Urinary bladder (tissue), 4 donors: ENCODE results near the gene ASXL1. TPM values are rescaled to one million over a fixed set of nuclear protein-coding genes. Genes with fewer than 3 reads are reported as not detected.

Experiments used
- DNase-seq: peaks from one replicate; pipeline ENCODE4 v3.0.0-alpha.2; 2015; ENCODE audit errors: extremely low spot score
- H3K27ac ChIP-seq: one replicate; pipeline ENCODE4 v1.5.1; 2013; ENCODE audit warnings: low read depth, mild to moderate bottlenecking, moderate library complexity
- H3K36me3 ChIP-seq: one replicate; pipeline ENCODE4 v1.6.1; 2013; ENCODE audit warnings: mild to moderate bottlenecking, moderate library complexity; ENCODE audit not compliant: insufficient read depth
- H3K4me1 ChIP-seq: one replicate; pipeline ENCODE4 v1.6.1; 2013; ENCODE audit warnings: mild to moderate bottlenecking, moderate library complexity; ENCODE audit not compliant: insufficient read depth
- H3K4me3 ChIP-seq: one replicate; pipeline ENCODE4 v1.5.1; 2013; ENCODE audit warnings: low read depth, low read length
- WGBS: extraction: QIAGEN DNeasy Blood & Tissue Kit; methylation state at CpG from one replicate; pipeline ENCODE4 v1.1.7; 2013; 5-methylcytosine and 5-hydroxymethylcytosine counted together
- polyA plus RNA-seq: library from polyadenylated mRNA; stranded (reverse); fragments of 200-250 nt; gene quantifications from one replicate; pipeline ENCODE4 v1.2.3, GENCODE V29; 2013
- total RNA-seq: library from RNA; depleted of rRNA; stranded (reverse); fragments of >200 nt; gene quantifications from one replicate; pipeline ENCODE4 v1.2.3, GENCODE V29; 2014
- donor health status: healthy with polysubstance abuse.
- donor health status: healthy.

Gene ASXL1
- total and polyA plus RNA-seq, 2 donors, result 28.6 to 69.6 TPM

GRCh38 chr20:32437391-32438074 is 79.4 kb downstream of the ASXL1 start:
- H3K36me3 ChIP-seq, result peaks cover 6% of the 10 kb centered on the region
- no peak overlapping the region for H3K4me3 ChIP-seq
- DNase-seq, result no peak
- 87% methylated on average over 5 of the region's 5 CpGs for WGBS
- H3K4me1 ChIP-seq, result no peaks in the 10 kb centered on the region
- H3K27ac ChIP-seq, result no peak overlapping the region

GRCh38 chr20:32438331-32438858 is 80.3 kb downstream of the ASXL1 start:
- Histone ChIP-seq H3K27ac (no peak overlapping the region), H3K4me1 (no peaks in the 10 kb centered on the region), H3K36me3 (peaks cover 6% of the 10 kb centered on the region), H3K4me3 (no peak overlapping the region)
- no peak for DNase-seq
- 89% methylated on average over 8 of the region's 8 CpGs for WGBS

- Histone ChIP-seq H3K4me1 (no peaks in the 10 kb centered on the region), H3K27ac (no peak overlapping the region), H3K36me3 (peaks cover 4% of the 10 kb centered on the region), H3K4me3 (no peak overlapping the region)
- WGBS, result 83% methylated on average over 11 of the region's 11 CpGs
- DNase-seq, result no peak
These were observed 81.2 kb downstream of the ASXL1 start for GRCh38 chr20:32439132-32439829.

GRCh38 chr20:32440069-32440757 is 82.1 kb downstream of the ASXL1 start:
- no peaks in the 10 kb centered on the region for H3K4me1 ChIP-seq
- no peak overlapping the region for H3K4me3 ChIP-seq
- H3K36me3 ChIP-seq, result peaks cover 4% of the 10 kb centered on the region
- WGBS, result 95% methylated on average over 6 of the region's 6 CpGs
- no peak overlapping the region for H3K27ac ChIP-seq
- DNase-seq, result no peak

GRCh38 chr20:32440758-32441078 is 82.6 kb downstream of the ASXL1 start:
- Histone ChIP-seq H3K4me3 (no peak overlapping the region), H3K4me1 (no peaks in the 10 kb centered on the region), H3K36me3 (peaks cover 4% of the 10 kb centered on the region), H3K27ac (no peak overlapping the region)
- WGBS, result 92% methylated on average over 4 of the region's 4 CpGs
- DNase-seq, result no peak

GRCh38 chr20:32441638-32442037 is 83.5 kb downstream of the ASXL1 start:
- 84% methylated on average over 4 of the region's 4 CpGs for WGBS
- Histone ChIP-seq H3K27ac (no peak overlapping the region), H3K4me1 (no peaks in the 10 kb centered on the region), H3K36me3 (peaks cover 2% of the 10 kb centered on the region), H3K4me3 (no peak overlapping the region)
- no peak for DNase-seq

- DNase-seq, result no peak
- Histone ChIP-seq H3K4me3 (no peak overlapping the region), H3K36me3 (peaks cover 2% of the 10 kb centered on the region), H3K4me1 (no peaks in the 10 kb centered on the region), H3K27ac (no peak overlapping the region)
- WGBS, result 78% methylated on average over 10 of the region's 10 CpGs
These were observed 84.7 kb downstream of the ASXL1 start for GRCh38 chr20:32442630-32443373.

GRCh38 chr20:32443386-32443974 is 85.3 kb downstream of the ASXL1 start:
- WGBS, result 86% methylated on average over 3 of the region's 3 CpGs
- no peak overlapping the region for H3K4me3 ChIP-seq
- H3K36me3 ChIP-seq, result peaks cover 2% of the 10 kb centered on the region
- H3K27ac ChIP-seq, result no peak overlapping the region
- H3K4me1 ChIP-seq, result no peaks in the 10 kb centered on the region
- no peak for DNase-seq

GRCh38 chr20:32444474-32445220 is 86.5 kb downstream of the ASXL1 start:
- H3K4me1 ChIP-seq, result no peaks in the 10 kb centered on the region
- H3K36me3 ChIP-seq, result no peaks in the 10 kb centered on the region
- no peak overlapping the region for H3K4me3 ChIP-seq
- no peak for DNase-seq
- WGBS, result 72% methylated on average over 7 of the region's 7 CpGs
- H3K27ac ChIP-seq, result no peak overlapping the region

- WGBS, result 45% methylated on average over 12 of the region's 12 CpGs
These were observed 87.6 kb downstream of the ASXL1 start for GRCh38 chr20:32445539-32446273.

GRCh38 chr20:32446301-32447100 is 88.4 kb downstream of the ASXL1 start:
- Histone ChIP-seq H3K4me3 (no peak overlapping the region), H3K36me3 (no peaks in the 10 kb centered on the region), H3K27ac (no peak overlapping the region), H3K4me1 (no peaks in the 10 kb centered on the region)
- 77% methylated on average over 14 of the region's 14 CpGs for WGBS
- no peak for DNase-seq

More at GRCh38 chr20:32445539-32446273, 87.6 kb downstream of the ASXL1 start:
- Histone ChIP-seq H3K36me3 (no peaks in the 10 kb centered on the region), H3K4me1 (no peaks in the 10 kb centered on the region), H3K27ac (no peak overlapping the region), H3K4me3 (no peak overlapping the region)
- DNase-seq, result no peak
